Measurements from ENCODE around the gene EFCAB7. TPM values are rescaled to one million over a fixed set of nuclear protein-coding genes. Genes with fewer than 3 reads are reported as not detected.

Gene EFCAB7
- total RNA-seq, 2 experiments from 2014 or later = 5.7 to 8.9 TPM

DNA sequence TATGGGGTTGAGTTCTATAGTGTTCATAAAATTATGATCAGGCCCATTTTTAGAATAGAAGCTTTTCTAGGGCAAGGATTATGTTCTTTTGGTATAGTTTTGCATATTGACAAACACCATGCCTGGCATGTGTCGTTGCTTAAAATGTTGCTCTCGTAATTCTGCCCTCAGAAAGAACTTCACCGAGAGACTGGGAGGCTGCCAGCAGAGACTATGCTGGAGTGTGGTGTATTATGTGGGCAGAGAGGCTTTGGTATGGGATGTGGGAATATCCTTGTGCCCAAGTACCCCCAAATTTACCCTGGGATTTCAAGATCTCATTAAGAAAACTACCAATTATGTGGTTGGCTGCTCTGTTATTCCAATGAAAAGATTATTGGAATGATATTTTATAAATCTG lies 97.8 kb downstream of the EFCAB7 start:
- no peaks in the 10 kb centered on the region for H3K9me3 ChIP-seq (ENCODE audit: control insufficient read depth in 1 of 2, insufficient read depth in 1 of 2, low read length in 2 of 2)
- H3K27me3 ChIP-seq (ENCODE audit: control insufficient read depth in 1 of 2, insufficient read depth in 2 of 2, low read length in 2 of 2) = no peaks in the 10 kb centered on the region
- no peak overlapping the region for H3K27ac ChIP-seq (ENCODE audit: low read depth in 1 of 2, low read length in 2 of 2)
- ATAC-seq (ENCODE audit: poor library complexity) (no peak), DNase-seq (no peak)
- Mint-ChIP-seq H3K4me3 (no peak overlapping the region), H3K27me3 (no peaks in the 10 kb centered on the region), H3K4me1 (ENCODE audit: low read depth) (no peaks in the 10 kb centered on the region), H3K27ac (no peak overlapping the region), H3K9me3 (no peaks in the 10 kb centered on the region), H3K36me3 (ENCODE audit: low read depth) (no peaks in the 10 kb centered on the region)
- H3K36me3 ChIP-seq (ENCODE audit: insufficient read depth, low read length) = no peaks in the 10 kb centered on the region
- intact Hi-C loops (cut with DNase I, micrococcal nuclease) = no loop called here
- CTCF ChIA-PET = interaction anchor here (0.7 kb wide), 1 partner anchor 516 kb away, joined by 3 read pairs; no protein-coding TSS in a partner anchor
- POLR2A ChIA-PET = no interaction called here
- TF ChIP-seq CTCF (IDR thresholded peaks at IDR 0.05) = no peak
- no peaks in the 10 kb centered on the region for H3K4me1 ChIP-seq (ENCODE audit: insufficient read depth, low read length)
- H3K4me3 ChIP-seq (ENCODE audit: low read length) = no peak overlapping the region

DNA sequence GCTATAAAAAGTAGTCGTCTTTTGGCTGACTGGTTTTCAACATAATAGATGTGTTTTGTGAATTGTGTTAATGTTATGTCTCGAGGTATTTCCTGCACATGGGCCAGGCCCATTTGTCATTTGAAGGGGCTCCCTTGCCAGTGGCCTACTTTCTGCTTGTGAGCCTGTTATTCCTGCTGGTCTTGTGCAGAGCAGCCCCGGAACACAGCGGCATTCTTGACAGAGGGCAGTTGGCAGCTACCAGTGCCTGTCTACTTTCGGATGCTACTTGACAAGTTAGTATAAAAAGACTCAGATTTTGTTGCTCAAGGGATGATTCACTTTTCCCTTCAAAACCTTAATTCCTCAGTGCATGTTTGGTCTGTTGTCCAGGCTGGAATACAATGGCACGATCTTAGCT lies 98.4 kb downstream of the EFCAB7 start:
- H3K4me3 Mint-ChIP-seq = no peak overlapping the region
- H3K4me1 Mint-ChIP-seq (ENCODE audit: low read depth) = no peaks in the 10 kb centered on the region
- H3K4me1 ChIP-seq (ENCODE audit: insufficient read depth, low read length) = no peaks in the 10 kb centered on the region
- DNase-seq = no peak
- ChIA-PET CTCF (no interaction called here), POLR2A (no interaction called here)
- no peak overlapping the region for H3K4me3 ChIP-seq (ENCODE audit: low read length)
- H3K27me3 ChIP-seq (ENCODE audit: control insufficient read depth in 1 of 2, insufficient read depth in 2 of 2, low read length in 2 of 2) = no peaks in the 10 kb centered on the region
- no peaks in the 10 kb centered on the region for H3K27me3 Mint-ChIP-seq
- no peak for TF ChIP-seq CTCF (IDR thresholded peaks at IDR 0.05)
- H3K36me3 Mint-ChIP-seq (ENCODE audit: low read depth) = no peaks in the 10 kb centered on the region
- H3K27ac Mint-ChIP-seq = no peak overlapping the region
- H3K9me3 ChIP-seq (ENCODE audit: control insufficient read depth in 1 of 2, insufficient read depth in 1 of 2, low read length in 2 of 2) = no peaks in the 10 kb centered on the region
- H3K27ac ChIP-seq (ENCODE audit: low read depth in 1 of 2, low read length in 2 of 2) = no peak overlapping the region
- no peak for ATAC-seq (ENCODE audit: poor library complexity)
- intact Hi-C loops (cut with DNase I, micrococcal nuclease) = no loop called here
- H3K9me3 Mint-ChIP-seq = no peaks in the 10 kb centered on the region
- H3K36me3 ChIP-seq (ENCODE audit: insufficient read depth, low read length) = no peaks in the 10 kb centered on the region

Other genes with a start within 250 kb of the EFCAB7 start
- gene FOXD3, start 201.0 kb upstream of the EFCAB7 start, total RNA-seq = not detected
- 10 to 100 TPM; 10.6 to 11.2 TPM for gene ALG6, start 155.9 kb upstream of the EFCAB7 start, total RNA-seq
- 1 to 10 TPM; 8.3 to 9.3 TPM for gene ITGB3BP, start 300 bp upstream of the EFCAB7 start, total RNA-seq
- 1 to 10 TPM; 5.4 to 5.6 TPM for gene PGM1, start 69.9 kb downstream of the EFCAB7 start, total RNA-seq

Measured in CD4-positive, alpha-beta T cell (primary cell).